ENCODE data around the gene HAUS3. TPM values are rescaled to one million over a fixed set of nuclear protein-coding genes. Genes with fewer than 3 reads are reported as not detected.

The HAUS3 gene
- total RNA-seq, 1 donor from 2014 or later = 13.0 TPM

DNA sequence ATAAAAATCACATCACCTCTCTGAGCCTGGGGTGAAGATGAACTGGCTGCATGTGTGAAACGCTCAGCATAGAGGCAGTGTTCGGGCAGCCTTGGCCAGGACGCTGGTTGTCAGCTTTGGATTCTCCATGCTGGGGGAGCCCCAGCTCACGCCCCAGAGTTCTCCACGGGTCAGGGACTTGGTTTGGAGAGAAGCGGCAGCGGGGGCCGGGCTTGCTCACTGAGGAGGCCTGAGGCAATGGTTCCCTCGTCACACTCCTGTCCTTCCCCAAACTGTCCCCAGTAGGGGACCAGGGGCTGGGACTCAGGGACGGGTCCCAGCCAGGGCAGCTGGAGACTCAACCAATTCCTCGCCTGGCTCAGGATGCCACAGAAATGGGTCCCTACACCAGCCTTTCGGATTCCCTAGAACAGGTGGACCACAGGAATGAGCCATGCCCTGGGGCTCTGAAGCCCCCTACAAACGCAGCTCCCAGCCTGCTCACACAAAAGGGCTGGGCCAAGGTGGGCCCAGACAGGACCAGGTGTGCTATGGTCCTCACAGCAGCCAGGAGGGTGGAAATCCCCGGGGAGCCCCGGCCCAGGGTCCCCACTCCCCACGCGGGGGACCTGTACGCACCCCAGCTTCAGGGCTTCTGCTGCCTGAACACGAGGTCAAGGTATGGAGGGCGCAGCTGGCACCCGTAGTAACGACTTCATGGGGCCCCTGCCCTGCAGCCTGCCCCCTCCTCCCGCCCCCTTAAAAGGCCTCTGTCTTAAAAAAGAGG lies 18.6 kb upstream of the HAUS3 start:
- DNase-seq = peak; percentile 62
- Histone ChIP-seq H3K4me3 (peak overlapping the region; percentile 92), H3K27me3 (no peaks in the 10 kb centered on the region), H3K4me1 (peaks cover 70% of the 10 kb centered on the region), H3K9me3 (no peaks in the 10 kb centered on the region), H3K36me3 (peaks cover 11% of the 10 kb centered on the region), H3K27ac (peak overlapping the region; percentile 91)
- intact Hi-C loops (cut with DNase I) = no loop called here
- no peak for ATAC-seq
- TF ChIP-seq, protein P1, sequence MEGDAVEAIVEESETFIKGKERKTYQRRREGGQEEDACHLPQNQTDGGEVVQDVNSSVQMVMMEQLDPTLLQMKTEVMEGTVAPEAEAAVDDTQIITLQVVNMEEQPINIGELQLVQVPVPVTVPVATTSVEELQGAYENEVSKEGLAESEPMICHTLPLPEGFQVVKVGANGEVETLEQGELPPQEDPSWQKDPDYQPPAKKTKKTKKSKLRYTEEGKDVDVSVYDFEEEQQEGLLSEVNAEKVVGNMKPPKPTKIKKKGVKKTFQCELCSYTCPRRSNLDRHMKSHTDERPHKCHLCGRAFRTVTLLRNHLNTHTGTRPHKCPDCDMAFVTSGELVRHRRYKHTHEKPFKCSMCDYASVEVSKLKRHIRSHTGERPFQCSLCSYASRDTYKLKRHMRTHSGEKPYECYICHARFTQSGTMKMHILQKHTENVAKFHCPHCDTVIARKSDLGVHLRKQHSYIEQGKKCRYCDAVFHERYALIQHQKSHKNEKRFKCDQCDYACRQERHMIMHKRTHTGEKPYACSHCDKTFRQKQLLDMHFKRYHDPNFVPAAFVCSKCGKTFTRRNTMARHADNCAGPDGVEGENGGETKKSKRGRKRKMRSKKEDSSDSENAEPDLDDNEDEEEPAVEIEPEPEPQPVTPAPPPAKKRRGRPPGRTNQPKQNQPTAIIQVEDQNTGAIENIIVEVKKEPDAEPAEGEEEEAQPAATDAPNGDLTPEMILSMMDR (IDR thresholded peaks at IDR 0.05) = no peak

DNA sequence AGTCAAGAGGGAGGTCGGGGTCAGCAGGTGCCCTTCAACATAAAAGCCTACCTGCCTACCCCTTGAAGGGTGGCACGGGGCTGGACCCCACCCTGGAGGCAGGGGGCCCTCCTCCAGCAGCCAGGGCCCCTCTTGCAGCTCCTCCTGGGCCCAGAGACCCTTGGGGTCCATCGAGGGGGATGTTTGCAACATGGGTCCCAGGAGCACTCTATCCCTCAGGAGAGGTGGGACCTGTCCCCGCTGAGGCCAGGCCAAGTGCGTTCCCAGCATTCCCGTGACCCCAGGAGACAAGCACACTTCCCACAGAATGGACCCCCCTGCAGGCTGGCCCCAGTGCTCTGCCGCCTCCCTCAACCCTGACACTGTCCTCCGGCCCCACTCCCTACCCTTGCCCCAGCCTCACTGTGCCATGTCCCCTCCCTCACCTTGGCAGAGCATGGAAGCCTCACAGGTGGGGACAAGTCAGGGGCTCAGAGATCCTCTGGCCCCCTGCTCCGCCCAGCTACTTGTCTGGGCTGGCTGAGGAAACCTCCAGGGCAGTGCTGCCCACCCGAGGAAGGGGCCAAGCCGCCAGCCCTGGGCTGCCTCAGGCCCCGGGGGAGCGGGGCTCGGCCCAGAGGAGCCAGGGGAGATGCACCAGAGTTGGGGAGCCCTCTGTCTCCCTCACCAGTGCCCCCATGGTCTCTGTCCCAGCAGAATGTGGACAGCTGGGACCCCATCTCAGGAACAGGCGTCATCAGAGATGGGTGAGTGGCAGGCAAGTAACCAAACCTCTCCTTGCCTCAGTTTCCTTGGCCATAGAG lies 17.8 kb upstream of the HAUS3 start:
- Histone ChIP-seq H3K4me3 (peak overlapping the region; percentile 92), H3K27ac (peak overlapping the region; percentile 91), H3K9me3 (no peaks in the 10 kb centered on the region), H3K4me1 (peaks cover 70% of the 10 kb centered on the region), H3K36me3 (peaks cover 14% of the 10 kb centered on the region), H3K27me3 (no peaks in the 10 kb centered on the region)
- ATAC-seq (no peak), DNase-seq (peak; percentile 56)
- intact Hi-C loops (cut with DNase I) = no loop called here
- TF ChIP-seq, protein P1 (IDR thresholded peaks at IDR 0.05) = no peak

DNA sequence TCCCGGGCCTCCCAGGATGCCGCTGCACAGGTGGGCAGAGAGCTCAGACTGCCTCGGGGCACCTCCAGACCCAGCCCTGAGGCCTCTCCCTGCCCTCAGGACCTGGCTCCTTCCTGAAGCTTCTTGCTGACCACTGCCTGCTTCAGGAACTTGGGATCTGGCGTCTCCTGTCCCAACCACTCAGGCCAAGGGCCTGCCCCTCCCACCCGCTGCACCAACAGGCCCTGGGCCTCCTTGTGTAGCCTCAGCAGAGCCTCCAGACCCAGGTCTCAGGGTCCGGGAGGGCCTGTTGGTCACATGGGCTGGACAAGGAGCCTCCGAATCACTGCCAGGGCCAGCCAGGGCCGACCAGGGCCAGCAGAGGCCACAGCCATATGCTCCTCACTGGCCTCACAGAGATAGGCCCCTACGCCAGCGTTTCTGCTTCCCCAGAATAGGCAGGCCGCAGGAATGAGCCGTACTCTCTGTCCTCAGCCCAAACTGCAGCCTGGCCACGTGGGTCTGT lies 17.2 kb upstream of the HAUS3 start:
- peaks cover 70% of the 10 kb centered on the region for H3K4me1 ChIP-seq
- no peaks in the 10 kb centered on the region for H3K9me3 ChIP-seq
- no peak overlapping the region for H3K4me3 ChIP-seq
- H3K27me3 ChIP-seq = no peaks in the 10 kb centered on the region
- TF ChIP-seq, protein P1 (IDR thresholded peaks at IDR 0.05) = no peak
- H3K36me3 ChIP-seq = peaks cover 21% of the 10 kb centered on the region
- intact Hi-C loops (cut with DNase I) = no loop called here
- DNase-seq (peak; percentile 62), ATAC-seq (no peak)
- H3K27ac ChIP-seq = peak overlapping the region; percentile 91

DNA sequence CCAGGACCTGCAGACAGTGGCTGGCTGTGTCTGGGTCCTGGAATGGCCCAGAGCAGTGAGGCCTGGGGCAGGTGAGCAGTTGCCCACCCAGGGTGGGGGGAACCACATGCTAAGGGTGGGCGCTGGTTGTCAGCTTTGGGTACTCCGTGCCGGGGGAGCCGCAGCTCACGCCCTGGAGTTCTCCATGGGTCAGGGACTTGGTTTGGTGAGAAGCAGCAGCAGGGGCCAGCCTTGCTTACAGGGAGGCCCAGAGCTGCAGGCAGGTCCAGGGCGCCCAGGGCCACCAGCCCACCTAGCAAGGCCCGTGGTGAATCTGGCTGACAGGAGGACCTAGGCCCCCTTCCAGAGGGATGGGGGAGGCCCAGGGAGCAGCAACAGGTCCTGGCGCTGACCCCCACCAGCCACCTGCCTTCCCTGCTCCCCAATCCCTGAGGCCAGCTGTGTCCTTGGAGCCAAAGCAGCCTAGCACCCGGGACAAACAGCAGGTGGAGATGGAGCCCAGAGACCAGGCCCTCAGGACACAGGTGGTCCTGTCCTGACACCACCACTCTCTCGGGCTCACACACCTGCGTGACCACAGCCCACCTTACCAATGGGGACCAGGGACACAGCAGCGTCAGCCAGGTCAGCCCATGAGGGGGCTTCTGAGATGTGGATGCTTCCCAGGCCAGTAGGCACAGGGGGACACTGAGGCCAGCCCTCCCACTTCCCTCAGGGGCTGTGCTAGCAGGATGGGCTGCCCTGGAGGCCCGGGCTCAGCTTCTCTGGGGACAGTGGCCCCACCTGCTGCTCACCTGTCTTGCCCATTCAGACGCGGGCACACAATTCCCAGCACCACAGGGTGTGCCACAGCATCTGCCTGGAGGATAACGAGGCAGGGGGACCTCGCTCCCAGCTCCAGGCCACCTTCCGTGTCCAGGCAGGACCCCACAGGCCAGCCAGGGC lies 16.4 kb upstream of the HAUS3 start:
- Histone ChIP-seq H3K36me3 (peaks cover 28% of the 10 kb centered on the region), H3K9me3 (no peaks in the 10 kb centered on the region), H3K27me3 (no peaks in the 10 kb centered on the region), H3K4me1 (peaks cover 66% of the 10 kb centered on the region), H3K4me3 (no peak overlapping the region), H3K27ac (peak overlapping the region; percentile 91)
- intact Hi-C loops (cut with DNase I) = no loop called here
- DNase-seq = peak; percentile 59
- TF ChIP-seq, protein P1 (IDR thresholded peaks at IDR 0.05) = no peak
- ATAC-seq = no peak

Measured in upper lobe of right lung (tissue), 1 donor.